ENCODE data around the gene RASD2.

GRCh38 chr22:35560824-35561223, 20.2 kb downstream of the RASD2 start:
- no peak for TF ChIP-seq EZH2 (IDR thresholded peaks at IDR 0.05; ENCODE audit: borderline replicate concordance, low read length)
- no peak for TF ChIP-seq CTCF (conservative IDR thresholded peaks at IDR 0.05 in 1 of 2, IDR thresholded peaks at IDR 0.05 in 1 of 2; ENCODE audit: extremely low read depth in 1 of 2, insufficient read depth in 1 of 2, low read depth in 1 of 2, low read length in 2 of 2)
